Panc1 (cell line): ENCODE results near the gene KLRC4. TPM values are rescaled to one million over a fixed set of nuclear protein-coding genes. Genes with fewer than 3 reads are reported as not detected.
"Not testable (repeated sequence)": the region's sequence is repeated elsewhere in the genome, so short reads cannot be mapped to it uniquely, and the experiment has no call there.

Source experiments
- ATAC-seq: fragments of 200-7000 bp; cut with Tn5 transposase; 2 replicates; pipeline ENCODE4 v1.9.1; 2020; ENCODE audit warnings: mild to moderate bottlenecking, moderate library complexity
- BruUV-seq: library from RNA; stranded (reverse); fragments of 400-500 nt; replicated peaks from 2 replicates; lab custom pipeline; 2021; lab: Mats Ljungman, UMichigan
- CTCF ChIA-PET: fragments of 300-600 bp; sonication (Branson Sonifier 250); formaldehyde crosslinking; loops from one replicate; lab custom pipeline; 2022; ENCODE audit warnings: antibody characterized with exemption; lab: Charles Lee
- POLR2A ChIA-PET: fragments of 300-600 bp; sonication (Branson Sonifier 250); formaldehyde crosslinking; loops from one replicate; lab custom pipeline; 2022; ENCODE audit warnings: antibody characterized with exemption; lab: Charles Lee
- DNase-seq: peaks from one replicate; pipeline ENCODE4 v3.0.0-alpha.2; 2010; ENCODE audit warnings: low read depth, low spot score
- H3K27ac ChIP-seq: 2 replicates; pipeline ENCODE4 v1.5.1; 2011; ENCODE audit warnings: mild to moderate bottlenecking, low read length, inconsistent platforms
- H3K27me3 ChIP-seq: fragments of 200-500 bp; sonication (Bioruptor generic); 2 replicates; pipeline ENCODE4 v1.6.0; 2014; ENCODE audit warnings: low read length, inconsistent platforms; ENCODE audit not compliant: control insufficient read depth, insufficient read depth
- H3K36me3 ChIP-seq: fragments of 200-500 bp; sonication (Bioruptor generic); 2 replicates; pipeline ENCODE4 v1.5.1; 2014; ENCODE audit warnings: inconsistent platforms, mild to moderate bottlenecking, low read length, moderate library complexity; ENCODE audit not compliant: control insufficient read depth, insufficient read depth
- H3K4me1 ChIP-seq: 2 replicates; pipeline ENCODE4 v1.5.1; 2011; ENCODE audit warnings: inconsistent platforms, mild to moderate bottlenecking, low read length, moderate library complexity; ENCODE audit not compliant: control insufficient read depth, insufficient read depth
- H3K4me3 ChIP-seq, 2 experiments: 2 replicates each; pipeline ENCODE4 v1.5.1; 2011 to 2012; ENCODE audit warnings: low read depth in 2 of 2, low read length in 2 of 2, mild to moderate bottlenecking in 2 of 2, inconsistent platforms in 1 of 2, moderate library complexity in 1 of 2
- H3K9me3 ChIP-seq: fragments of 200-500 bp; sonication (Bioruptor generic); 2 replicates; pipeline ENCODE4 v1.5.1; 2014; ENCODE audit warnings: low read depth, mild to moderate bottlenecking, inconsistent platforms, low read length, moderate library complexity; ENCODE audit not compliant: control insufficient read depth, insufficient read depth
- CTCF ChIP-seq: fragments of 450-650 bp; IDR thresholded peaks from 2 replicates; pipeline ENCODE4 v1.5.1; 2017; ENCODE audit warnings: mild to moderate bottlenecking
- POLR2AphosphoS5 ChIP-seq: IDR thresholded peaks from 2 replicates; pipeline ENCODE4 v1.6.1; 2012; ENCODE audit warnings: mild to moderate bottlenecking, low read depth, low read length, moderate library complexity
- SIN3A ChIP-seq: IDR thresholded peaks from 2 replicates; pipeline ENCODE4 v1.6.1; 2012; ENCODE audit warnings: low read depth, mild to moderate bottlenecking, low read length, moderate library complexity, borderline replicate concordance; ENCODE audit not compliant: insufficient read depth
- TCF7L2 ChIP-seq: IDR thresholded peaks from 2 replicates; pipeline ENCODE4 v1.6.1; 2011; ENCODE audit warnings: mild to moderate bottlenecking, low read depth, low read length, inconsistent platforms
- in situ Hi-C: cut with HindIII; loops from 2 replicates; pipeline ENCODE4 v1.10.0; 2016; ENCODE audit warnings: low sequenced_read_pairs, low pct_unique_long_range_greater_than_20kb
- intact Hi-C: fragments of 100-400 bp; cut with micrococcal nuclease; formaldehyde crosslinking; loops from one replicate; pipeline ENCODE4 v1.10.0; 2022; ENCODE audit not compliant: unreplicated experiment
- total RNA-seq: library from RNA; stranded (reverse); gene quantifications from one replicate; pipeline ENCODE4 v1.2.1, GENCODE V29; 2021; ENCODE audit not compliant: unreplicated experiment
- TF ChIP-seq, protein P1 (sequence below), 2 experiments: IDR thresholded peaks; 2 replicates each; pipeline ENCODE4 v1.6.1; 2011 to 2012; ENCODE audit warnings: low read depth in 2 of 2, control low read depth in 1 of 2, low read length in 1 of 2, mild to moderate bottlenecking in 1 of 2, moderate library complexity in 1 of 2; ENCODE audit not compliant: insufficient read depth in 1 of 2

Gene KLRC4
- total RNA-seq, 1 experiment from 2014 or later = 1.4 TPM

DNA sequence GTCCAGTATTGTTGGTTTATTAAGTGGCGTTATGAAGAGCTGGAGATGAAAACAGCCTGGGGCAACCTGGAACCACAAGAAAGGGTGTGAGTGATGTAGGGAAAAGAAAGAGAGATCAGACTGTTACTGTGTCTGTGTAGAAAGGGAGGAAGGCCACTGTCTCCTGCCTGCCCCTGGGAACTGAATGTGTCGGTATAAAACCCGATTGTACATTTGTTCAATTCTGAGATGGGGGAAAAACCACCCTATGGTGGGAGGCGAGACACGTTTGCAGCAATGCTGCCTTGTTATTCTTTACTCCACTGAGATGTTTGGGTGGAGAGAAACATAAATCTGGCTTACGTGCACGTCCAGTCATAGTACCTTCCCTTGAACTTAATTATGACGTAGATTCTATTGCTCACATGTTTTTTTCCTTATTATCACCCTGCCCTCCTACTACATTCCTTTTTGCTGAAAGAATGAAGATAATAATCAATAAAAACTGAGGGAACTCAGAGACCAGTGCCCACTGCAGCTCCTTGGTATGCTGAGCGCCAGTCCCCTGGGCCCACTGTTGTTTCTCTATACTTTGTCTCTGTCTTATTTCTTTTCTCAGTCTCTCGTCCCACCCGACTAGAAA, 14.9 kb downstream of the KLRC4 start:
- in situ Hi-C loops, ATAC-seq, H3K36me3 ChIP-seq, H3K27me3 ChIP-seq, intact Hi-C loops, H3K9me3 ChIP-seq, POLR2A ChIA-PET, BruUV-seq, DNase-seq: not testable (repeated sequence)
- TF ChIP-seq TCF7L2 = peak; percentile 79
- CTCF ChIA-PET = interaction anchor here (0.8 kb wide), 1 partner anchor 31 kb away, joined by 3 read pairs; no protein-coding TSS in a partner anchor
- H3K27ac ChIP-seq = peak overlapping the region; percentile 96
- H3K4me1 ChIP-seq = peaks cover 39% of the 10 kb centered on the region
- peak overlapping the region in 1 of 2 experiments; percentile 11; a peak in 1 of 4 replicates for H3K4me3 ChIP-seq

DNA sequence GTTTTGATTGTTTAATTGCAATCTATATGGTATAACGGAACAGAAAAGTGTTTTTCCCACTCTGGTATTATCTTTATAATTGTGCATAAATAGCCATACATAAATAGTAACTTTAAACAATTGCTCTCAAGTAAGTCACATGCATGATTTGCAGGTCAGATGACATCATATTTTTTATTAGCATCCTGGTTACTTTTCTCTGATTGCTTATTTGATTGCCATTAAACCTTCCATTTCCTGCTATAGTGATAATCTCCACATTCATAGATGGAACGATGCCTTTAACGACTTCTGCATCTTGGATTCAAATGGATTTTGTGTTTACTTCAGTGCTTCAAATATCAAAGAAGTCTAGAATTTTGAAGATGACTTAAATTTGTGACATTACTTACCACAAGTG, 16.3 kb downstream of the KLRC4 start:
- TF ChIP-seq CTCF (no peak), POLR2AphosphoS5 (no peak)
- in situ Hi-C loops (no loop called here), intact Hi-C loops (no loop called here)
- Histone ChIP-seq H3K4me3 (no peak overlapping the region), H3K36me3 (no peaks in the 10 kb centered on the region), H3K27ac (peak overlapping the region; percentile 96), H3K27me3 (no peaks in the 10 kb centered on the region), H3K9me3 (no peaks in the 10 kb centered on the region), H3K4me1 (peaks cover 38% of the 10 kb centered on the region)
- ChIA-PET POLR2A (no interaction called here), CTCF (no interaction called here)
- no TSS peak for BruUV-seq
- DNase-seq = no peak
- ATAC-seq = no peak

GRCh38 chr12:10392394-10392930, 17.1 kb downstream of the KLRC4 start:
- CTCF ChIA-PET = no interaction called here
- ATAC-seq = peak; percentile 84
- Histone ChIP-seq H3K27me3 (no peaks in the 10 kb centered on the region), H3K4me3 (no peak overlapping the region), H3K9me3 (no peaks in the 10 kb centered on the region), H3K27ac (peak overlapping the region; percentile 96), H3K4me1 (peaks cover 33% of the 10 kb centered on the region), H3K36me3 (no peaks in the 10 kb centered on the region)
- BruUV-seq = no TSS peak
- POLR2A ChIA-PET = interaction anchor here (0.6 kb wide), 1 partner anchor 207 kb away, joined by 4 read pairs; no protein-coding TSS in a partner anchor
- TF ChIP-seq POLR2AphosphoS5 (peak; percentile 63; the same call in 1 of the 2 replicates), TCF7L2 (peak; percentile 46; the same call in 1 of the 2 replicates), CTCF (no peak), SIN3A (no peak)
- TF ChIP-seq, protein P1, sequence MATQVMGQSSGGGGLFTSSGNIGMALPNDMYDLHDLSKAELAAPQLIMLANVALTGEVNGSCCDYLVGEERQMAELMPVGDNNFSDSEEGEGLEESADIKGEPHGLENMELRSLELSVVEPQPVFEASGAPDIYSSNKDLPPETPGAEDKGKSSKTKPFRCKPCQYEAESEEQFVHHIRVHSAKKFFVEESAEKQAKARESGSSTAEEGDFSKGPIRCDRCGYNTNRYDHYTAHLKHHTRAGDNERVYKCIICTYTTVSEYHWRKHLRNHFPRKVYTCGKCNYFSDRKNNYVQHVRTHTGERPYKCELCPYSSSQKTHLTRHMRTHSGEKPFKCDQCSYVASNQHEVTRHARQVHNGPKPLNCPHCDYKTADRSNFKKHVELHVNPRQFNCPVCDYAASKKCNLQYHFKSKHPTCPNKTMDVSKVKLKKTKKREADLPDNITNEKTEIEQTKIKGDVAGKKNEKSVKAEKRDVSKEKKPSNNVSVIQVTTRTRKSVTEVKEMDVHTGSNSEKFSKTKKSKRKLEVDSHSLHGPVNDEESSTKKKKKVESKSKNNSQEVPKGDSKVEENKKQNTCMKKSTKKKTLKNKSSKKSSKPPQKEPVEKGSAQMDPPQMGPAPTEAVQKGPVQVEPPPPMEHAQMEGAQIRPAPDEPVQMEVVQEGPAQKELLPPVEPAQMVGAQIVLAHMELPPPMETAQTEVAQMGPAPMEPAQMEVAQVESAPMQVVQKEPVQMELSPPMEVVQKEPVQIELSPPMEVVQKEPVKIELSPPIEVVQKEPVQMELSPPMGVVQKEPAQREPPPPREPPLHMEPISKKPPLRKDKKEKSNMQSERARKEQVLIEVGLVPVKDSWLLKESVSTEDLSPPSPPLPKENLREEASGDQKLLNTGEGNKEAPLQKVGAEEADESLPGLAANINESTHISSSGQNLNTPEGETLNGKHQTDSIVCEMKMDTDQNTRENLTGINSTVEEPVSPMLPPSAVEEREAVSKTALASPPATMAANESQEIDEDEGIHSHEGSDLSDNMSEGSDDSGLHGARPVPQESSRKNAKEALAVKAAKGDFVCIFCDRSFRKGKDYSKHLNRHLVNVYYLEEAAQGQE (IDR thresholded peaks at IDR 0.05; ENCODE audit: insufficient read depth in 1 of 2, low read depth in 2 of 2, low read length in 1 of 2) = no peak
- in situ Hi-C loops = no loop called here
- DNase-seq = no peak
- intact Hi-C loops = no loop called here

DNA sequence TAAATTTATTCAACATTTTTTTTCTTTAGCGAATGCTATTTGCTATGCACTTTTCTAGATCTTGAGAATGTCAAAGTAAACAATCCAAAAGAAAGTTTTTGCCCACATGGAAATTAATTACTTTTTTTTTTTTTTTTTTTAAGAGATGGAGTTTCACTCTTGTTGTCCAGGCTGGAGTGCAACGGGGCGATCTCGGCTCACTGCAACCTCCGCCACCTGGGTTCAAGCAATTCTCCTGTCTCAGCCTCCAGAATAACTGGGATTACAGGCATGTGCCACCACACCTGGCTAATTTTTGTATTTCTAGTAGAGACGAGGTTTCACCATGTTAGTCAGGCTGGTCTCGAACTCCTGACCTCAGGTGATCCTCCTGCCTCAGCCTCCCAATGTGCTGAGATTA, 18.6 kb downstream of the KLRC4 start:
- H3K4me1 ChIP-seq = peaks cover 33% of the 10 kb centered on the region
- H3K4me3 ChIP-seq, H3K9me3 ChIP-seq, in situ Hi-C loops, DNase-seq, ATAC-seq, H3K27me3 ChIP-seq, H3K36me3 ChIP-seq, POLR2A ChIA-PET, intact Hi-C loops, CTCF ChIA-PET, BruUV-seq: not testable (repeated sequence)
- H3K27ac ChIP-seq = peak overlapping the region; percentile 96; the same call in 1 of the 2 replicates
